Measurements from ENCODE around the gene AAR2. TPM values are rescaled to one million over a fixed set of nuclear protein-coding genes. Genes with fewer than 3 reads are reported as not detected.

Gene AAR2
- total and polyA plus RNA-seq, 2 experiments from 2014 or later = 34.3 to 35.4 TPM

DNA sequence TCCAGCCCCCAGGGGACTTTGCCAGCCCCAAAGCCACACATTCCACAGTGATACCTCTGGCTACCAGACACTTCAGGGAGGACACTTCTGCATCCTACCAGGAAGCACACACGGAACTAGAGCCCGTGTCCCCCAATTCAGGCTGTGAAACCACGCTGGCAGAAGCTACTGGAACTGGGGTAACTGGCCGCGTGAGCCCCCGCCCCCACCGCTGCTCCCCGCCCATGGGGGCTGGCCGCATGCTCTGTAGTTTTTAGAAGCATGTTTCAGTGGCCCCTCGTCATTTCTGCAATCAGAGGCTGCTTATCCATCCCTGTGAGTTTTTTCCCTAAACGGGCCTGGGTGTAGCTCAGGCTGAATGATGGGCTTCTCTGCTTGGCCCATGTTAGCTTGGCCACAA lies 28.7 kb upstream of the AAR2 start:
- Histone ChIP-seq H3K36me3 (ENCODE audit: low read depth) (no peaks in the 10 kb centered on the region), H3K4me2 (ENCODE audit: unreplicated experiment) (no peak overlapping the region), H3K4me3 (no peak overlapping the region), H3K9me2 (ENCODE audit: insufficient read depth) (no peaks in the 10 kb centered on the region), H3K9me3 (ENCODE audit: low read depth) (no peaks in the 10 kb centered on the region), H2AFZ (no peak overlapping the region), H3K27me3 (replicated peaks; ENCODE audit: insufficient read depth) (no peaks in the 10 kb centered on the region), H3K79me2 (ENCODE audit: insufficient read depth) (no peaks in the 10 kb centered on the region), H3K4me1 (ENCODE audit: insufficient read depth) (no peaks in the 10 kb centered on the region), H3K27ac (no peak overlapping the region), H3K9ac (no peak overlapping the region), H4K20me1 (ENCODE audit: insufficient read depth) (no peaks in the 10 kb centered on the region), H3F3A (ENCODE audit: insufficient read depth) (no peaks in the 10 kb centered on the region)
- TF ChIP-seq EZH2phosphoT487 (IDR thresholded peaks at IDR 0.05; ENCODE audit: insufficient read depth, low read depth) = no peak
- no peak for TF ChIP-seq EZH2 (IDR thresholded peaks at IDR 0.05; ENCODE audit: insufficient read depth, poor library complexity, severe bottlenecking)
- 71 to 76% methylated on average over 11 of the region's 11 CpGs for WGBS, 2 experiments (ENCODE audit: low coverage in 1 of 2, low lambda C conversion rate in 2 of 2, missing lambda C conversion rate in 2 of 2)
- DNase-seq = no peak
- in situ Hi-C loops (cut with MboI) = loop anchor here (10.0 kb wide), 1 partner anchor 227 kb away; no protein-coding TSS in a partner anchor

DNA sequence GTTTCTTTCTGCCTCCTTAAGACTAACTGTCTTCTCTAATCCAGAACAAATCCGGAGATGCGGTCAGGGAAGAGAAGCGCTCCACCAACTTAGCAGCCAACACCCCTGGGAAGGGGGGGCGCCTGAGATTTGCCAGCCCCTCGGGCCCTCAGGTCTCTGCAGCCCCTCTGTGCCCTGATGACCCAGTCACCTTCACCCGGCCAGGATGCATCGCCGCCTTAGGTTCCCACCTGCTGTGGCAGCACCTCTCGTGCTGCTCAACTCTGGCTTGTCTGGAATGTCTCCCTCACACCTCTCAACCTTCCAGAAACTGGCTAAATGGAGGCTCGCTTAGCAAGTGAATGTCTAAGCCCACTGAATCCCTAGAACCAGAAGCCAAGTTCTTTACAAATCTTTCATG lies 28.0 kb upstream of the AAR2 start:
- H3K4me2 ChIP-seq (ENCODE audit: unreplicated experiment) = no peak overlapping the region
- H3K9me2 ChIP-seq (ENCODE audit: insufficient read depth) = no peaks in the 10 kb centered on the region
- H3K4me1 ChIP-seq (ENCODE audit: insufficient read depth) = no peaks in the 10 kb centered on the region
- TF ChIP-seq EZH2phosphoT487 (IDR thresholded peaks at IDR 0.05; ENCODE audit: insufficient read depth, low read depth) = no peak
- no peak for TF ChIP-seq EZH2 (IDR thresholded peaks at IDR 0.05; ENCODE audit: insufficient read depth, poor library complexity, severe bottlenecking)
- no peaks in the 10 kb centered on the region for H3F3A ChIP-seq (ENCODE audit: insufficient read depth)
- H2AFZ ChIP-seq = no peak overlapping the region
- H3K79me2 ChIP-seq (ENCODE audit: insufficient read depth) = no peaks in the 10 kb centered on the region
- no peaks in the 10 kb centered on the region for H3K36me3 ChIP-seq (ENCODE audit: low read depth)
- WGBS, 2 experiments (ENCODE audit: low coverage in 1 of 2, low lambda C conversion rate in 2 of 2, missing lambda C conversion rate in 2 of 2) = 92 to 93% methylated on average over 10 of the region's 10 CpGs
- no peaks in the 10 kb centered on the region for H3K9me3 ChIP-seq (ENCODE audit: low read depth)
- no peak for DNase-seq
- in situ Hi-C loops (cut with MboI) = loop anchor here (10.0 kb wide), 1 partner anchor 227 kb away; no protein-coding TSS in a partner anchor
- no peaks in the 10 kb centered on the region for H3K27me3 ChIP-seq (replicated peaks; ENCODE audit: insufficient read depth)
- H3K4me3 ChIP-seq = no peak overlapping the region
- no peaks in the 10 kb centered on the region for H4K20me1 ChIP-seq (ENCODE audit: insufficient read depth)
- no peak overlapping the region for H3K27ac ChIP-seq
- no peak overlapping the region for H3K9ac ChIP-seq

DNA sequence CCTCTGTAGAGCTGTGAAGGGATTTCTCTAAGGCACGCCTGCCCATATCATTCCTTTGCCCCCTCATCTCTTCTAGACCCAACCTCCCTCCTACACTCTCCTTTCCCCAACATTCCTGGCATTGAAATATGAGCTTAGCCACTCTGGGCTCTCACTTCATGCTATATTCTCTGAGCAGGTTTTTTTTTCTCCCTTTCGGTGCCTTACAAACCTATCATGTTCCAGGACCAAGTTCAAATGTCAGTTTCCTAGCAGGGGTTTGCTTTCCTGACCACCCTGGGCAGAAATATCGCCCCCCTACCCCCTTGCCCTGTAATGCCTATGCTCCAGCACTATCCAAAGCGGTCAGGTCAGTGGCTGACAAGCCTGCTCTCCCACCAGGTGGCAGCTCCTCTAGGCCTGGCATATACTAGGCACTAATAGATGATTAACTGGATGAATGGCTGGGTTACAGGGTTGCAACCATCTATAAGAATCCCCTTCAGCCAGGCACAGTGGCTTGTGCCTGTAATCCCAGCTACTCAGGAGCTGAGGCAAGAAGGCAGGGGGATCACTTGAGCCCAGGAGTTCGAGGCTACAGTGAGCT lies 25.7 kb upstream of the AAR2 start:
- DNase-seq = no peak
- Histone ChIP-seq H4K20me1 (ENCODE audit: insufficient read depth) (no peaks in the 10 kb centered on the region), H3K9me3 (ENCODE audit: low read depth) (no peaks in the 10 kb centered on the region), H3K9me2 (ENCODE audit: insufficient read depth) (no peaks in the 10 kb centered on the region), H3K4me1 (ENCODE audit: insufficient read depth) (no peaks in the 10 kb centered on the region), H3K4me2 (ENCODE audit: unreplicated experiment) (no peak overlapping the region), H2AFZ (no peak overlapping the region), H3K27ac (no peak overlapping the region), H3K27me3 (replicated peaks; ENCODE audit: insufficient read depth) (no peaks in the 10 kb centered on the region), H3K79me2 (ENCODE audit: insufficient read depth) (no peaks in the 10 kb centered on the region), H3F3A (ENCODE audit: insufficient read depth) (no peaks in the 10 kb centered on the region), H3K36me3 (ENCODE audit: low read depth) (no peaks in the 10 kb centered on the region), H3K9ac (no peak overlapping the region), H3K4me3 (no peak overlapping the region)
- WGBS, 2 experiments (ENCODE audit: low coverage in 1 of 2, low lambda C conversion rate in 2 of 2, missing lambda C conversion rate in 2 of 2) = 80 to 92% methylated on average over 5 of the region's 5 CpGs
- in situ Hi-C loops (cut with MboI) = no loop called here
- TF ChIP-seq EZH2phosphoT487 (IDR thresholded peaks at IDR 0.05; ENCODE audit: insufficient read depth, low read depth) (no peak), EZH2 (IDR thresholded peaks at IDR 0.05; ENCODE audit: insufficient read depth, poor library complexity, severe bottlenecking) (no peak)

DNA sequence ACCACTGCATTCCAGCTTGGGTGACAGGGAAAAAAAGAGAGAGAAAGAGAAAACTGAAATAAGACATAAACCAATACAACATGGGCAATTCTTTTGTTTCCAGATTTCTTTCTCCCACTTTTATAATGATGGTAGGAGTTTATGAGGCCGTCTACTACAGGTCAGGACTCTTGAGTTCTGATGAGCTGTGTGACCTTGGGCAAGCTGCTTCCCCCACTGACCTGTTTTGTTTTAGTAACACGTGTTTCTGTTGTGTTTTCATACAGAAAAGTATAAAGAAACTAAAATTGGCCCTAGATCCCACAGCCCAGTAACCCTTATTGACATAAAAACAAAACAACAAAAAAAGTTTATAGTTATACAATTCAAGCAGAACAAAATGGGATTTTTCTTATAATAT lies 22.9 kb upstream of the AAR2 start:
- no peaks in the 10 kb centered on the region for H3K27me3 ChIP-seq (replicated peaks; ENCODE audit: insufficient read depth)

More for the DNA sequence above, 22.9 kb upstream of the AAR2 start:
- H4K20me1 ChIP-seq (ENCODE audit: insufficient read depth) = no peaks in the 10 kb centered on the region
- H3F3A ChIP-seq (ENCODE audit: insufficient read depth) = no peaks in the 10 kb centered on the region
- 48 to 49% methylated on average over 2 of the region's 2 CpGs for WGBS, 2 experiments (ENCODE audit: low coverage in 1 of 2, low lambda C conversion rate in 2 of 2, missing lambda C conversion rate in 2 of 2)
- no peak overlapping the region for H3K27ac ChIP-seq
- no peak overlapping the region for H3K4me2 ChIP-seq (ENCODE audit: unreplicated experiment)
- no peak overlapping the region for H3K9ac ChIP-seq
- DNase-seq = no peak
- in situ Hi-C loops (cut with MboI) = no loop called here
- no peak overlapping the region for H2AFZ ChIP-seq
- H3K9me3 ChIP-seq (ENCODE audit: low read depth) = no peaks in the 10 kb centered on the region
- no peaks in the 10 kb centered on the region for H3K9me2 ChIP-seq (ENCODE audit: insufficient read depth)
- H3K79me2 ChIP-seq (ENCODE audit: insufficient read depth) = no peaks in the 10 kb centered on the region
- no peak overlapping the region for H3K4me3 ChIP-seq
- no peak for TF ChIP-seq EZH2phosphoT487 (IDR thresholded peaks at IDR 0.05; ENCODE audit: insufficient read depth, low read depth)
- TF ChIP-seq EZH2 (IDR thresholded peaks at IDR 0.05; ENCODE audit: insufficient read depth, poor library complexity, severe bottlenecking) = no peak
- H3K36me3 ChIP-seq (ENCODE audit: low read depth) = no peaks in the 10 kb centered on the region
- no peaks in the 10 kb centered on the region for H3K4me1 ChIP-seq (ENCODE audit: insufficient read depth)

Measured in GM23248 (cell line).